Measurements from ENCODE around the gene SMG1.
"Not testable (repeated sequence)": the region's sequence is repeated elsewhere in the genome, so short reads cannot be mapped to it uniquely, and the experiment has no call there.

Gene SMG1

DNA sequence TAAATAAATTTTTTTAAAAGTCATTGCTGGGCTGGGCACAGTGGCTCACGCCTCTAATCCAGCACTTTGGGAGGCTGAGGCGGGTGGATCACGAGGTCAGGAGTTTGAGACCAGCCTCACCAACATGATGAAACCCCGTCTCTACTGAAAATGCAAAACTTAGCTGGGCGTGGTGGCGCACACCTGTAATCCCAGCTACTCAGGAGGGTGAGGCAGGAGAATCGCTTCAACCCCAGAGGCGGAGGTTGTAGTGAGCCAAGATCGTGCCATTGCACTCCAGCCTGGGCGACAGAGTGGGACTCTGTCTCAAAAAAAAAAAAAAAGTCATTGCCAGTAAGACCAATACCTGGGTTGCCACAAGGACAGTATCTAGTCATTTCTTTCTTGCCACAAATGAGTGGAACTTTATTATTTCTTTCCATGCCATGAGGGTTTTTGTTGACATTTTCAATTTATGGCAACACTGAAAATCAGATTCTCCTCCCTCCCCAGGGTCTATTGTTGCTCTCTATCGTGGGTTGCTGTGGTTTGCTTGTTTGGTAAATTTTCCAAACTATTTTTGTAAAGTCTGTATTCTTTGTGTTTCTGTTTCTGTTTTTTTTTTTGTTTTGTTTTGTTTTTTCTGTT is 155.8 kb downstream of the SMG1 start:
- DNase-seq = not testable (repeated sequence)

DNA sequence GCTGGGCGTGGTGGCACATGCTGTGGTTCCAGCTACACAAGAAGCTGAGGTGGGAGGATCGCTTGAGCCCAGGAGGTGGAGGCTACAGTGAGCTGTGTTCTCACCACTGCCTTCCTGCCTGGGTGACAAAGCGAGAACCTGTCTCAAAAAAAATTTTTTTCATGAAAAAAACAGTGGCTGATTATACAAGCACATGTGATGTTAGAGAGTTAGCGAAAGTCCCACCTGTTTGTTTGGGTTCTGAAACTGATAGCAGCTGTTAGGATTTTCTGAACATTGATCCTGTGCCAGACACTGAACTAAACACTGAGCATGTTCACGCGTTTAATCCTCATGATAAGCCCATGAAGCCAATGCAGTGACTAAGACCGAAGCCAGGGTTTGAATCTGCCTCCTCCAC is 159.0 kb downstream of the SMG1 start:
- not testable (repeated sequence) for DNase-seq

DNA sequence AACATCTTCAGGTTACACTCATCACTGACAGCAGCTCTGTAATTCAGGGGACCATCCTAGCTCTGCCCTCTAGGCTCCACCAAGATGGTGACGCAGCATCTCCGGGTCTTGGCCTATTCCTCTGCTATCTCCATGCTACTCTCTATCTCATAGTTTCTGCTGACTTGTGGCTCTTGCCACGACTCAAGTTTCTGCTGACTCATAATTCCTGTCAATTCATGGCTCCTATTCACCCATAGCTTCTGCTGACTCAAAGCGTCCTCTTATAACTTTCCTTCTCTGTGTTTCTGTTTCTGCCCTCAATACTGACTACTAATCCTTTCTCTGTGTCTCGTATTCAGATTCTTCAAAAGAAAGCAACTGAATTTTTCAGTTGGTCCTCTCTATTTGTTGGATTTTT is 163.5 kb downstream of the SMG1 start:
- not testable (repeated sequence) for DNase-seq

DNA sequence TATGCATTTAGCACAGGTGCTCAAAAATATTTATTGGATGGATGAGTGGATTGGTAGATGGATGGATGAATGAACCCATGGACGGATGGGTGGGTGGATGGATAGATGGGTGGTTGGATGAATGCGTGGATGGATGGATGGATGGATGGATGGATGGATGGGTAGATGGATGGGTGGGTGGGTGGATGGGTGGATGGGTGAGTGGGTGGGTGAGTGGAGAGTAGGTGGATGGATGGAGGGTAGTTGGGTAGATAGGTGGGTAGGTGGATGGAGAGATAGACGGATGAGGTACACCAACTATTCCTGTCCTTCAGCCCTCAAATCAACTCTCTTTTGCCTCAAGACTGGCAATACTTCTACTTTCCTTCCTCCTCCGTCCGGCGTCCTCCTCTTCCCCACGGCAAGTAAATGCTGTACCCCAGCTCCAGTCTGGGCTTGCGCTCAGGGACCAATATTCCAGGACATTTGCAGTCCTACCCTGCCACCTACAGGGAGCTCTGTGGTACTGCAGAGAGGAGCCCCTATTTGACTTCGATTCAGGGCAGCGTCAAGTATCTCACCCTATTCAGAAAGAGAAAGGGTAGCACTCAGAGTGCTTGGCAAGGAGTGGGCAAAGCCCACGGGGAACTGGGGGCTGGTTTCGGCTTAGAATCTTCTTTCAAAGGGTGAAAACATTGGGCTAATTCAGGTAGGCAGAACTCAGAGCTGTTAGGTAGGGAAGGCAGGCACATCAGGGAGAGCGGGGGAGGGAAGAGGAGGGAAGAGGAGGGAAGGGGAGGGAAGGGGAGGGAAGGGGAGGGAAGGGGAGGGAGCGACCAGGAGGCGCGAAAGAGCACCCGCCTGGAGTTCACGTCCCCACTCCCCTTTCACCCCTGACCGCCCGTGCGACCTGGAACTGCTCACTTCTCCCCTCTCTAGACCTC is 166.3 kb downstream of the SMG1 start:
- DNase-seq = peak; percentile 63 to 79

DNA sequence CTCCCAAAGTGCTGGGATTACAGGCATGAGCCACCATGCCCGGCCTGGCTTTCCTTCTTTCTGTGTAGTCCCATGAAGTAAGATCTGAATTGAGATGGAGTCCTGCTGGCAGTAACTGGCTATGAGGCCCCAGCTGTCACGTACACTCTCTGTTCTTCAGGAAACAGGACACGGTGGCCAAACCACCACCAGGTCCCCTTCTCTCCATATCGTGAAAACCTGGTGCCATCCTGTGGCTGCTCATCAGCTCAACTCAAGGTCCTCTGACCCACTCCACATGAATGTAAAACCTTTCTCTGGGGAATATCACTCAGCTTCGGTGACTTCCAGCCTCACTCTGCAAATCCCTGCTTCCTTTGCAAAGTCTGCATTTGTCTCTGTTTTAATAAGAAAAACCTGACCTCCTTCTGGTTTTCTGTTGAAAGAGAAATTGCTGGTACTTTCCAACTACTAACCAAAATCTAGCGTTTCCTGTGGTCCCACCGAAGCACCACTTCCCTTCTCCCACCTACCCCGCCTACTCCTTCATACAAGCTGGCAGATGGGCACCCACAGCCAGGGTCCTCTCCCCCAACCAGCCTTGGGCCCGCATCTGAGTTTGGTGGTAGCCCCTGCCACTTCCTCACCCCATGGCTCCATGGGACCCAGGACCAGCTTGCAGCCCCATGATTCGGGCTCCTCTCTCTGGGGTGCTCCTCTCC is 168.1 kb downstream of the SMG1 start:
- not testable (repeated sequence) for DNase-seq

DNA sequence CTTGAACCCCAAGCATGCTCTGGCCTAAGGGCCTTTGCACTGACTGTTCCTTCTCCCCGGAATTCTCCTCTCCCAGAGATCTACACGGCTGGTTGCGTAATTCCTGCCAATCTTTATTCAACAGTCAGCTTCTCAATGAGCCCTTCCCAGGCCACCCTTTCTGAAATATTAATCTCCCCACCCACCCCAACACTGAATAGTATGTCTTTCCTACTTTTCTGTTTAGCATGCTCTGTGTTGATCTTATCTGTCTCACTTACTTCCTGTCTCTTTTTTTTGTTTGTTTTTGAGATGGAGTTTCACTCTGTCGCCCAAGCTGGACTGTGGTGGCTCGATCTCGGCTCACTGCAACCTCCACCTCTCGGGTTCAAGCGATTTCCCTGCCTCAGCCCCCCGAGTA is 169.6 kb downstream of the SMG1 start:
- DNase-seq = not testable (repeated sequence)

Measured in erythroblast (primary cell).